GM12801 (cell line): ENCODE results near the gene ARMH2.

Experiments used
- CTCF ChIP-seq: IDR thresholded peaks from one replicate; pipeline ENCODE4 v1.5.1; 2011; ENCODE audit warnings: control low read depth; ENCODE audit not compliant: insufficient read length; ENCODE audit errors: extremely low read depth

ARMH2 gene

GRCh38 chr6:24774696-24775519 lies 23.8 kb downstream of the ARMH2 start, which contains the start of gene GMNN:
TSS of gene GMNN (plus strand) at chr6:24774937. CDS start at chr6:24777247, 2,310 bp downstream.
- no peak for TF ChIP-seq CTCF

- no peak for TF ChIP-seq CTCF
Measured at GRCh38 chr6:24768361-24768760, 30.4 kb downstream of the ARMH2 start.

GRCh38 chr6:24766680-24767462 lies 31.8 kb downstream of the ARMH2 start:
- no peak for TF ChIP-seq CTCF

DNA sequence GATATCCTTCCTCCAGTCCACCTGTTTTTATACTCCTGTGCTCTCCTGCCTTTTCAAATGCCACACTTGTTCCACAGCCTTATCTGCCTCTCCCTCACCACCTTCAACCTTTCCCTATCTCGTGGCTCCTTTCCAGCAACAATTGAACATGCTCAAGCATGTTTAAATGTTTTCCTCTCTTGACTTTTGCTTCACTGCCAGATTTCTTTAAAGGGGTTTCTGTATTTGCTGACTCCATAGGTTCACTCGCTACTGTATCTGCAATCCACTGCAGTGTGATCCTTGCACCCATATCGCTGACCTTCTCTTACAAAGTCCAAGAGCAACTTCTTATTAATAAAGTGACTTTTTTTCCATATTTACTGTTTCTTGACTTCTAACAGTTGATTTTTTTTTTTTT lies 35.1 kb downstream of the ARMH2 start:
- TF ChIP-seq CTCF: no peak

DNA sequence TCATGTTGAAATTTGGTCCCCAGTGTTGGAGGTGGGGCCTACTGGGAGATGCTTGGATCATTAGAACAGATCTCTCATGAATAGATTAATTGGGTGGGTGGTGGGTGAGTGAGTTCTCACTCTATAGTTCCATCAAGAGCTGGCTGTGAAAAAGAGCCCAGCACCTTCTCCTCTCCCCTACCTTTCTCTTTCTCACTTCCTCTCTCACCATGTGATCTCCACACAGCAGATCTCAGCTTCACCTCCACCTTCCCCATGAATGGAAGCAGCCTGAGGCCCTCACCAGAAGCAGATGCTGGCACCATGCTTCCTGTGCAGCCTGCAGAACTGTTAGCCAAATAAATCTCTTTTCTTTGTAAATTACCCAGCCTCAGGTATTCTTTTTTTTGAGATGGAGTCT lies 36.9 kb downstream of the ARMH2 start:
- no peak for TF ChIP-seq CTCF

DNA sequence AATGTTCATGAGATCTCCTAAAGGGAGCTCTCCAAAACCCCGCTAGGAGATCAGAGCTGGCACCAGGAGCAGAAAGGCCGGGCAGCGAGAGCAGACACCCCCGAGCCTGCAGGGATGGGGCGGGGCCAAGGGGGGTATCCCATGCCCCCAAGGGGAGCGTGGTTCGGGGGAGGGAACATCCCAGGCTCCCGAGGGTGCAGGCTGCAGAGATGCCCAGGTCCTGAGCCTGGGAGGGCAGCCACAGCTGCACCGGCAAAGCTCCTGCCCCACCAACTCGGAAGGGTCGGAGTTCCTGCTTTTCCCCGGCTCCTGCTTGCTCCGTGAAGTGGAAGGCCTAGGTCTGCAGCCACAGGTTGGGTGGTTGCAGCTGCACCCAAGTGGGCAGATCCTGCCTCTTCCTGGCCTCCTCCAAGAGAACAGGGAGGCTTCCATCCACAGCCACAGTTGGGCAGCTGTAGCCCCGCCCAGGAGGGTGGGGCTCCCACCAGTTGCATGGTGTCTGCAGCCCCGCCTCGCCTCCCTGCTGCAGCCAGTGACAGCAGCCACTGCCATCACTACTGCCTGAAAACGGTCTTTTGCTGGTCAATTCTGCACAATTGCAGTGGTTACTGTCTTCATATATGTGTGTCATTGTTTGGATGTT lies 37.4 kb downstream of the ARMH2 start:
- no peak for TF ChIP-seq CTCF

DNA sequence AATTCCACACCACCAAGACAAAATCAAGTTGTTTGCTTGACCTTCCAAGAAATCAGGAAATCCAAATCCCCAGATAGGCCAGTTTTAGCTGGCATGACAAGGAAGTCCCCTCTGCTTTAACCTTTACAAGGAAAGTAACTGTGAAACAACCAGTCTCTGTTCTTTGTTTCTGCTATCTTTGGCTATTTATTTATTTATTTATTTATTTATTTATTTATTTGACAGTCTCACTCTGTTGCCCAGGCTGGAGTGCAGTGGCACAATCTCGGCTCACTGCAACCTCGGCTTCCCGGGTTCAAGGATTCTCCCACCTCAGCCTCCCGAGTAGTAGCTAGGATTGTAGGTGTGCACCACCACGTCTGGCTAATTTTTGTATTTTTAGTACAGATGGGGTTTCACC lies 38.5 kb downstream of the ARMH2 start:
- TF ChIP-seq CTCF: no peak
